Stimulated activated naive B cell treated with anti-CD40 and anti-IgM and Interleukin-4, amounts not matched to agents 10 μg/mL and 1 μg/mL and 100 μg/mL, for 72 hours (primary cell): Measurements from ENCODE around the gene PTPN7.
"Not testable (repeated sequence)": the region's sequence is repeated elsewhere in the genome, so short reads cannot be mapped to it uniquely, and the experiment has no call there.

Source experiments
- ATAC-seq, 2 donors: fragments of 150-1000 bp; cut with Tn5 transposase; replicated peaks; 2 replicates each; pipeline ENCODE4 v1.10.0; 2021; ENCODE audit warnings: moderate library complexity in 1 of 2
- DNase-seq: peaks from one replicate; pipeline ENCODE4 v3.0.0; 2021
- H3K27ac Mint-ChIP-seq: one replicate; pipeline ENCODE4 v1.8.0; 2022; ENCODE audit warnings: mild to moderate bottlenecking, mixed read lengths
- H3K27me3 Mint-ChIP-seq, 2 donors: one replicate each; pipeline ENCODE4 v1.8.0; 2022; ENCODE audit warnings: mixed read lengths in 2 of 2
- H3K36me3 Mint-ChIP-seq, 2 donors: one replicate each; pipeline ENCODE4 v1.8.0; 2022; ENCODE audit warnings: mixed read lengths in 2 of 2, mild to moderate bottlenecking in 1 of 2
- H3K4me1 Mint-ChIP-seq, 2 donors: one replicate each; pipeline ENCODE4 v1.8.0; 2022; ENCODE audit warnings: mixed read lengths in 2 of 2, mild to moderate bottlenecking in 1 of 2
- H3K4me3 Mint-ChIP-seq, 2 donors: one replicate each; pipeline ENCODE4 v1.8.0; 2022; ENCODE audit warnings: mild to moderate bottlenecking in 2 of 2, mixed read lengths in 2 of 2, moderate library complexity in 1 of 2
- H3K9me3 Mint-ChIP-seq, 2 donors: one replicate each; pipeline ENCODE4 v1.8.0; 2022; ENCODE audit warnings: mixed read lengths in 2 of 2, mild to moderate bottlenecking in 1 of 2

The PTPN7 gene

GRCh38 chr1:202145068-202145743 is 15.2 kb downstream of the PTPN7 start:
- DNase-seq (no peak), ATAC-seq (peak; percentile 19 to 41)
- Mint-ChIP-seq H3K4me3 (peak overlapping the region; percentile 80 to 91), H3K4me1 (peaks cover 19 to 60% of the 10 kb centered on the region in 2 donors), H3K9me3 (no peaks in the 10 kb centered on the region), H3K27me3 (no peaks in the 10 kb centered on the region), H3K36me3 (peaks cover 15 to 16% of the 10 kb centered on the region in 2 donors), H3K27ac (peak overlapping the region; percentile 87)

GRCh38 chr1:202144402-202145067 is 15.9 kb downstream of the PTPN7 start, which contains the start of gene ARL8A:
TSS of gene ARL8A (minus strand) at chr1:202144737. CDS start at chr1:202144572, 165 bp downstream.
- Mint-ChIP-seq H3K27me3 (no peaks in the 10 kb centered on the region), H3K27ac (peak within 1 kb of the TSS; percentile 93), H3K4me1 (peaks cover 19 to 60% of the 10 kb centered on the region in 2 donors), H3K36me3 (peaks cover 14 to 15% of the 10 kb centered on the region in 2 donors), H3K9me3 (no peaks in the 10 kb centered on the region), H3K4me3 (peak within 1 kb of the TSS; percentile 91 to 93)
- DNase-seq (peak; percentile 55), ATAC-seq (peak; percentile 70 to 72)

- peak; percentile 62 to 69 for ATAC-seq
- Mint-ChIP-seq H3K4me1 (peaks cover 19 to 63% of the 10 kb centered on the region in 2 donors), H3K27ac (peak overlapping the region; percentile 93), H3K27me3 (no peaks in the 10 kb centered on the region), H3K4me3 (peak overlapping the region; percentile 91 to 93), H3K9me3 (no peaks in the 10 kb centered on the region), H3K36me3 (peaks cover 11% of the 10 kb centered on the region in 2 donors)
- no peak for DNase-seq
Observed at GRCh38 chr1:202143768-202144401, 16.5 kb downstream of the PTPN7 start.

GRCh38 chr1:202143011-202143767 is 17.2 kb downstream of the PTPN7 start:
- Mint-ChIP-seq H3K9me3 (no peaks in the 10 kb centered on the region), H3K27ac (peak overlapping the region; percentile 93), H3K4me3 (peak overlapping the region; percentile 91 to 93), H3K36me3 (peaks cover 8 to 9% of the 10 kb centered on the region in 2 donors), H3K27me3 (no peaks in the 10 kb centered on the region), H3K4me1 (peaks cover 21 to 68% of the 10 kb centered on the region in 2 donors)
- DNase-seq, result no peak
- peak; percentile 66 to 70 for ATAC-seq

GRCh38 chr1:202141468-202141867 is 18.9 kb downstream of the PTPN7 start:
- H3K4me1 Mint-ChIP-seq, result peaks cover 18 to 60% of the 10 kb centered on the region in 2 donors
- H3K4me3 Mint-ChIP-seq, H3K27me3 Mint-ChIP-seq, H3K27ac Mint-ChIP-seq, H3K9me3 Mint-ChIP-seq, ATAC-seq, DNase-seq: not testable (repeated sequence)
- peaks cover 6 to 12% of the 10 kb centered on the region in 2 donors for H3K36me3 Mint-ChIP-seq

- no peak for DNase-seq
- no peak for ATAC-seq
- Mint-ChIP-seq H3K27me3 (no peaks in the 10 kb centered on the region), H3K9me3 (no peaks in the 10 kb centered on the region), H3K36me3 (peaks cover 7 to 13% of the 10 kb centered on the region in 2 donors), H3K4me1 (peaks cover 18 to 54% of the 10 kb centered on the region in 2 donors), H3K27ac (no peak overlapping the region), H3K4me3 (no peak overlapping the region)
Observed at GRCh38 chr1:202140833-202141232, 19.6 kb downstream of the PTPN7 start.

GRCh38 chr1:202135221-202135721 is 25.1 kb downstream of the PTPN7 start:
- DNase-seq, result peak; percentile 32
- H3K4me1 Mint-ChIP-seq, result peaks cover 7 to 15% of the 10 kb centered on the region in 2 donors
- no peaks in the 10 kb centered on the region for H3K9me3 Mint-ChIP-seq
- H3K27ac Mint-ChIP-seq, result no peak overlapping the region
- H3K4me3 Mint-ChIP-seq, result no peak overlapping the region
- H3K36me3 Mint-ChIP-seq, result peaks cover 22 to 46% of the 10 kb centered on the region in 2 donors
- no peaks in the 10 kb centered on the region for H3K27me3 Mint-ChIP-seq
- ATAC-seq, result peak; percentile 89 to 95

GRCh38 chr1:202134645-202135172 is 25.7 kb downstream of the PTPN7 start:
- DNase-seq (no peak), ATAC-seq (no peak)
- Mint-ChIP-seq H3K27me3 (no peaks in the 10 kb centered on the region), H3K9me3 (no peaks in the 10 kb centered on the region), H3K4me1 (peaks cover 7 to 15% of the 10 kb centered on the region in 2 donors), H3K36me3 (peaks cover 22 to 46% of the 10 kb centered on the region in 2 donors), H3K4me3 (no peak overlapping the region), H3K27ac (no peak overlapping the region)

- peaks cover 7 to 13% of the 10 kb centered on the region in 2 donors for H3K4me1 Mint-ChIP-seq
- no peaks in the 10 kb centered on the region for H3K27me3 Mint-ChIP-seq
- no peaks in the 10 kb centered on the region for H3K9me3 Mint-ChIP-seq
- H3K4me3 Mint-ChIP-seq, result no peak overlapping the region
- no peak overlapping the region for H3K27ac Mint-ChIP-seq
- ATAC-seq (no peak), DNase-seq (no peak)
- H3K36me3 Mint-ChIP-seq, result peaks cover 25 to 49% of the 10 kb centered on the region in 2 donors
Observed at GRCh38 chr1:202133989-202134388, 26.4 kb downstream of the PTPN7 start.

- Mint-ChIP-seq H3K4me1 (peaks cover 6 to 8% of the 10 kb centered on the region in 2 donors), H3K36me3 (peaks cover 26 to 53% of the 10 kb centered on the region in 2 donors), H3K9me3 (no peaks in the 10 kb centered on the region), H3K27me3 (no peaks in the 10 kb centered on the region), H3K4me3 (no peak overlapping the region), H3K27ac (peak overlapping the region; percentile 47)
- DNase-seq, result no peak
- no peak for ATAC-seq
Observed at GRCh38 chr1:202133496-202133895, 26.9 kb downstream of the PTPN7 start.

GRCh38 chr1:202133001-202133400 is 27.4 kb downstream of the PTPN7 start:
- H3K36me3 Mint-ChIP-seq, result peaks cover 27 to 50% of the 10 kb centered on the region in 2 donors
- H3K27ac Mint-ChIP-seq, result peak overlapping the region; percentile 47

GRCh38 chr1:202131956-202132821 is 28.2 kb downstream of the PTPN7 start:
- DNase-seq, result no peak
- H3K27ac Mint-ChIP-seq, result no peak overlapping the region
- H3K36me3 Mint-ChIP-seq, result peaks cover 26 to 43% of the 10 kb centered on the region in 2 donors
- no peak for ATAC-seq
- H3K4me1 Mint-ChIP-seq, result peaks cover 0 to 5% of the 10 kb centered on the region in 2 donors
- H3K9me3 Mint-ChIP-seq, result no peaks in the 10 kb centered on the region
- H3K4me3 Mint-ChIP-seq, result no peak overlapping the region
- H3K27me3 Mint-ChIP-seq, result peaks cover 2 to 3% of the 10 kb centered on the region in 2 donors

More at GRCh38 chr1:202133001-202133400, 27.4 kb downstream of the PTPN7 start:
- DNase-seq, result no peak
- Mint-ChIP-seq H3K27me3 (no peaks in the 10 kb centered on the region), H3K4me1 (peaks cover 3 to 5% of the 10 kb centered on the region in 2 donors), H3K4me3 (no peak overlapping the region), H3K9me3 (no peaks in the 10 kb centered on the region)
- no peak for ATAC-seq
